IMR-90 (cell line): ENCODE results near the gene DUSP6. TPM values are rescaled to one million over a fixed set of nuclear protein-coding genes. Genes with fewer than 3 reads are reported as not detected.
A peak's percentile ranks its signal among the peaks of the same experiment; 100 is the strongest.

ENCODE experiments used
- ATAC-seq: fragments of 200-7000 bp; cut with Tn5 transposase; 2 replicates; pipeline ENCODE4 v1.9.1; 2020; ENCODE audit warnings: low read depth, mild to moderate bottlenecking, moderate library complexity
- BruUV-seq: library from RNA; stranded (reverse); fragments of 400-500 nt; replicated peaks from 2 replicates; lab custom pipeline; 2021; lab: Mats Ljungman, UMichigan
- CTCF ChIA-PET: fragments of 300-600 bp; formaldehyde crosslinking; extraction: SDS; loops from one replicate; lab custom pipeline; 2021; ENCODE audit warnings: antibody characterized with exemption; lab: Yijun Ruan, JAX
- POLR2A ChIA-PET: fragments of 300-600 bp; sonication (Branson Sonifier 250); formaldehyde crosslinking; loops from one replicate; lab custom pipeline; 2022; ENCODE audit warnings: antibody characterized with exemption; ENCODE audit not compliant: unreplicated experiment; lab: Charles Lee
- DNase-seq: peaks from one replicate; pipeline ENCODE4 v3.0.0; 2013
- H2AFZ ChIP-seq: replicated peaks from 2 replicates; pipeline ENCODE3; 2013; ENCODE audit warnings: low read length, mild to moderate bottlenecking; ENCODE audit not compliant: poor library complexity
- H2AK5ac ChIP-seq: 2 replicates; pipeline ENCODE4 v1.6.1; 2013; ENCODE audit warnings: low read depth, low read length, inconsistent platforms
- H2AK9ac ChIP-seq: replicated peaks from 2 replicates; pipeline ENCODE3; 2013; ENCODE audit warnings: mild to moderate bottlenecking, low read depth, low read length, moderate library complexity; ENCODE audit not compliant: poor library complexity
- H2BK120ac ChIP-seq: 2 replicates; pipeline ENCODE4 v1.6.1; 2013; ENCODE audit warnings: low read depth, low read length, inconsistent platforms
- H2BK15ac ChIP-seq: 3 replicates; pipeline ENCODE4 v1.6.1; 2013; ENCODE audit warnings: low read depth, low read length, inconsistent platforms
- H2BK20ac ChIP-seq: 2 replicates; pipeline ENCODE4 v1.6.1; 2013; ENCODE audit warnings: low read depth, mild to moderate bottlenecking, inconsistent platforms, low read length, moderate library complexity
- H2BK5ac ChIP-seq: 2 replicates; pipeline ENCODE4 v1.6.1; 2013; ENCODE audit warnings: mild to moderate bottlenecking, low read depth, low read length, inconsistent platforms; ENCODE audit not compliant: poor library complexity, severe bottlenecking
- H3K14ac ChIP-seq: replicated peaks from 2 replicates; pipeline ENCODE4 v1.6.1; 2013; ENCODE audit warnings: low read depth, low read length, inconsistent platforms
- H3K18ac ChIP-seq: 2 replicates; pipeline ENCODE4 v1.6.1; 2013; ENCODE audit warnings: low read depth, low read length, control low read depth
- H3K23ac ChIP-seq: 2 replicates; pipeline ENCODE4 v1.6.1; 2013; ENCODE audit warnings: low read depth, low read length, inconsistent platforms
- H3K27ac ChIP-seq: 2 replicates; pipeline ENCODE4 v1.5.1; 2013; ENCODE audit warnings: mild to moderate bottlenecking, control low read depth, low read length; ENCODE audit not compliant: insufficient read depth
- H3K27me3 ChIP-seq: 2 replicates; pipeline ENCODE4 v1.6.1; 2013; ENCODE audit warnings: low read length; ENCODE audit not compliant: control insufficient read depth, insufficient read depth
- H3K36me3 ChIP-seq: 2 replicates; pipeline ENCODE4 v1.6.1; 2013; ENCODE audit warnings: low read length, mixed read lengths; ENCODE audit not compliant: control insufficient read depth, insufficient read depth
- H3K4ac ChIP-seq: 2 replicates; pipeline ENCODE4 v1.6.1; 2013; ENCODE audit warnings: low read depth, low read length, inconsistent platforms
- H3K4me1 ChIP-seq: 2 replicates; pipeline ENCODE4 v1.6.1; 2013; ENCODE audit warnings: low read length, mixed read lengths; ENCODE audit not compliant: control insufficient read depth, insufficient read depth
- H3K4me2 ChIP-seq: 2 replicates; pipeline ENCODE4 v1.6.1; 2013; ENCODE audit warnings: low read depth, mild to moderate bottlenecking, control low read depth, low read length, moderate library complexity
- H3K4me3 ChIP-seq: 2 replicates; pipeline ENCODE4 v1.5.1; 2013; ENCODE audit warnings: low read depth, mild to moderate bottlenecking, control low read depth, low read length, moderate library complexity; ENCODE audit not compliant: insufficient read depth
- H3K56ac ChIP-seq: 2 replicates; pipeline ENCODE4 v1.6.1; 2013; ENCODE audit warnings: low read length, inconsistent platforms; ENCODE audit not compliant: insufficient read depth; ENCODE audit errors: extremely low read depth
- H3K79me1 ChIP-seq, 2 experiments: 2 replicates each; pipeline ENCODE4 v1.6.1; 2013; ENCODE audit warnings: low read length in 2 of 2, inconsistent platforms in 1 of 2, low read depth in 1 of 2
- H3K9ac ChIP-seq: 2 replicates; pipeline ENCODE4 v1.6.1; 2013; ENCODE audit warnings: low read depth, low read length, control low read depth
- H3K9me1 ChIP-seq: 2 replicates; pipeline ENCODE4 v1.6.1; 2013; ENCODE audit warnings: low read length, inconsistent platforms; ENCODE audit not compliant: insufficient read depth
- H3K9me3 ChIP-seq: 2 replicates; pipeline ENCODE4 v1.6.1; 2013; ENCODE audit warnings: low read length; ENCODE audit not compliant: control insufficient read depth, insufficient read depth
- H4K20me1 ChIP-seq: 2 replicates; pipeline ENCODE4 v1.6.1; 2013; ENCODE audit warnings: low read length, inconsistent platforms; ENCODE audit not compliant: insufficient read depth
- H4K5ac ChIP-seq: 2 replicates; pipeline ENCODE4 v1.6.1; 2013; ENCODE audit warnings: mild to moderate bottlenecking, low read depth, low read length, control low read depth
- H4K8ac ChIP-seq, 2 experiments: 2 replicates each; pipeline ENCODE4 v1.6.1; 2013; ENCODE audit warnings: low read depth in 2 of 2, low read length in 2 of 2, control low read depth in 1 of 2, inconsistent platforms in 1 of 2
- H4K91ac ChIP-seq: 2 replicates; pipeline ENCODE4 v1.6.1; 2013; ENCODE audit warnings: low read depth, low read length, inconsistent platforms; ENCODE audit not compliant: insufficient read depth
- BHLHE40 ChIP-seq: fragments of 150-350 bp; IDR thresholded peaks from 2 replicates; pipeline ENCODE4 v1.6.1; 2016; ENCODE audit warnings: mild to moderate bottlenecking, low read depth, low read length
- CEBPB ChIP-seq: IDR thresholded peaks from 2 replicates; pipeline ENCODE4 v1.6.1; 2012; ENCODE audit warnings: low read depth, low read length, improper control_type of control experiment
- CHD1 ChIP-seq: IDR thresholded peaks from 2 replicates; pipeline ENCODE4 v1.6.1; 2012; ENCODE audit warnings: low read depth, low read length, improper control_type of control experiment
- CTCF ChIP-seq: conservative IDR thresholded peaks from 2 replicates; pipeline ENCODE4 v1.5.1; 2012; ENCODE audit warnings: mild to moderate bottlenecking, low read depth, low read length, improper control_type of control experiment
- ELK1 ChIP-seq: fragments of 150-350 bp; IDR thresholded peaks from 2 replicates; pipeline ENCODE4 v1.6.1; 2016; ENCODE audit warnings: low read depth, mild to moderate bottlenecking, low read length, moderate library complexity, borderline replicate concordance
- FOS ChIP-seq: fragments of 150-350 bp; IDR thresholded peaks from 2 replicates; pipeline ENCODE4 v1.6.1; 2016; ENCODE audit warnings: low read depth, low read length
- MAFK ChIP-seq: IDR thresholded peaks from 2 replicates; pipeline ENCODE4 v1.6.1; 2012; ENCODE audit warnings: low read depth, low read length, improper control_type of control experiment
- MAZ ChIP-seq: IDR thresholded peaks from 2 replicates; pipeline ENCODE4 v1.6.1; 2012; ENCODE audit warnings: low read depth, mild to moderate bottlenecking, low read length, improper control_type of control experiment, moderate library complexity, borderline replicate concordance
- MXI1 ChIP-seq: IDR thresholded peaks from 2 replicates; pipeline ENCODE4 v1.6.1; 2012; ENCODE audit warnings: low read depth, mild to moderate bottlenecking, low read length, moderate library complexity, borderline replicate concordance
- NFE2L2 ChIP-seq: fragments of 150-350 bp; IDR thresholded peaks from 2 replicates; pipeline ENCODE4 v1.6.1; 2016; ENCODE audit warnings: low read depth, mild to moderate bottlenecking, low read length
- POLR2A ChIP-seq: IDR thresholded peaks from 2 replicates; pipeline ENCODE4 v1.6.1; 2012; ENCODE audit warnings: mild to moderate bottlenecking, low read depth, low read length
- RAD21 ChIP-seq: IDR thresholded peaks from 2 replicates; pipeline ENCODE4 v1.6.1; 2012; ENCODE audit warnings: low read length, improper control_type of control experiment
- RCOR1 ChIP-seq: IDR thresholded peaks from 2 replicates; pipeline ENCODE4 v1.6.1; 2012; ENCODE audit warnings: mild to moderate bottlenecking, low read length, improper control_type of control experiment; ENCODE audit not compliant: insufficient replicate concordance
- RFX5 ChIP-seq: IDR thresholded peaks from 2 replicates; pipeline ENCODE4 v1.8.0; 2012; ENCODE audit warnings: low read depth, mild to moderate bottlenecking, low read length, moderate library complexity
- SMC3 ChIP-seq: fragments of 150-350 bp; IDR thresholded peaks from 2 replicates; pipeline ENCODE4 v1.6.1; 2016; ENCODE audit warnings: low read depth, mild to moderate bottlenecking, antibody characterized with exemption, low read length, moderate library complexity
- USF2 ChIP-seq: fragments of 150-350 bp; IDR thresholded peaks from 2 replicates; pipeline ENCODE4 v1.6.1; 2017; ENCODE audit warnings: mild to moderate bottlenecking, antibody characterized with exemption, low read length, low read depth
- WGBS, 2 experiments: methylation state at CpG; one replicate each; pipeline versions ENCODE4 v1.1.5 to v1.1.7; 2013; ENCODE audit warnings: missing lambda C conversion rate in 2 of 2; ENCODE audit not compliant: insufficient read length in 1 of 2; ENCODE audit errors: extremely low coverage in 2 of 2; 5-methylcytosine and 5-hydroxymethylcytosine counted together
- dilution Hi-C: fragments of 300-500 bp; cut with HindIII; formaldehyde crosslinking; loops from one replicate; pipeline ENCODE4 v1.14.3; 2018; ENCODE audit warnings: low sequenced_read_pairs; ENCODE audit not compliant: unreplicated experiment
- in situ Hi-C: fragments of 300-500 bp; cut with MboI; formaldehyde crosslinking; loops from 3 replicates; pipeline ENCODE4 v1.14.3; 2019; ENCODE audit warnings: low sequenced_read_pairs, inconsistent platforms, mixed read lengths
- intact Hi-C: fragments of 100-400 bp; cut with micrococcal nuclease; formaldehyde crosslinking; loops from 2 replicates; pipeline ENCODE4 v1.10.0; 2022
- polyA plus RNA-seq, 3 experiments: library from polyadenylated mRNA; depleted of rRNA; stranded (reverse); fragments of >200 nt; gene quantifications; 2 replicates each; pipeline ENCODE4 v1.2.3, GENCODE V29; 2012; ENCODE audit warnings: low replicate concordance in 1 of 3
- total RNA-seq: library from RNA; depleted of rRNA; stranded (reverse); fragments of >200 nt; gene quantifications from 2 replicates; pipeline ENCODE4 v1.2.3, GENCODE V29; 2012

The DUSP6 gene
- total and polyA plus RNA-seq, 2 of the 4 experiments (the other 2 are of a cell fraction), result 38.5 to 70.1 TPM

- Histone ChIP-seq H3K4ac (no peak overlapping the region), H3K4me1 (peaks cover 9% of the 10 kb centered on the region), H4K91ac (no peak overlapping the region), H2AK9ac (no peak overlapping the region), H3K9me3 (no peaks in the 10 kb centered on the region), H2BK120ac (no peak overlapping the region), H3K14ac (peak overlapping the region; percentile 13; the same call in 1 of the 2 replicates), H2BK5ac (no peak overlapping the region), H2AFZ (no peak overlapping the region), H3K56ac (no peak overlapping the region), H4K20me1 (no peaks in the 10 kb centered on the region), H3K36me3 (no peaks in the 10 kb centered on the region), H2BK15ac (0 out of 3 replicates have a peak overlapping the region, but pooled peaks have one; percentile 57), H3K9me1 (peaks cover 9% of the 10 kb centered on the region), H3K4me2 (no peak overlapping the region), H3K18ac (no peak overlapping the region), H2BK20ac (no peak overlapping the region), H3K9ac (no peak overlapping the region), H3K27ac (no peak overlapping the region), H3K23ac (0 out of 2 replicates have a peak overlapping the region, but pooled peaks have one; percentile 17), H3K4me3 (no peak overlapping the region), H2AK5ac (no peak overlapping the region; the same call in 1 of the 2 replicates), H4K8ac (peak overlapping the region in 1 of 2 experiments; percentile 22; a peak in 1 of 4 replicates), H4K5ac (no peak overlapping the region), H3K79me1 (0 out of 4 replicates have a peak, but pooled peaks cover 0 to 5% of the 10 kb centered on the region in 2 experiments), H3K27me3 (no peaks in the 10 kb centered on the region)
- WGBS, 2 experiments, result 29% methylated on average over 1 of the region's 3 CpGs; no CpG with 5 or more reads in 1 of the 2 experiments
- ChIA-PET CTCF (no interaction called here), POLR2A (interaction anchor here (0.6 kb wide), 1 partner anchor 18 kb away, joined by 13 read pairs; no protein-coding TSS in a partner anchor)
- peak; percentile 32 for DNase-seq
- ATAC-seq, result no peak
- dilution Hi-C loops (no loop called here), in situ Hi-C loops (no loop called here), intact Hi-C loops (no loop called here)
- BruUV-seq, result no TSS peak
- TF ChIP-seq BHLHE40 (no peak), MAZ (no peak), MAFK (no peak), RFX5 (no peak), CHD1 (no peak), USF2 (no peak), NFE2L2 (no peak), POLR2A (no peak), SMC3 (no peak), MXI1 (no peak), FOS (no peak), RAD21 (no peak), RCOR1 (no peak), ELK1 (no peak), CEBPB (no peak), CTCF (no peak)
These were observed 41.3 kb upstream of the DUSP6 start for GRCh38 chr12:89393551-89394121.
